AG09309 (cell line): ENCODE data around the gene GLS.

ENCODE experiments used
- DNase-seq: peaks from one replicate; pipeline ENCODE4 v3.0.0-alpha.2; 2010; ENCODE audit warnings: low read depth
- H3K4me3 ChIP-seq: 2 replicates; pipeline ENCODE4 v1.5.1; 2011; ENCODE audit warnings: mild to moderate bottlenecking, low read depth, low read length, moderate library complexity; ENCODE audit not compliant: control insufficient read depth
- TF ChIP-seq, protein P1 (sequence below): IDR thresholded peaks from 2 replicates; pipeline ENCODE4 v1.5.1; 2011; ENCODE audit warnings: mild to moderate bottlenecking, low read depth, low read length, inconsistent platforms; ENCODE audit not compliant: insufficient read depth, control insufficient read depth; ENCODE audit errors: missing control alignments

The GLS gene

DNA sequence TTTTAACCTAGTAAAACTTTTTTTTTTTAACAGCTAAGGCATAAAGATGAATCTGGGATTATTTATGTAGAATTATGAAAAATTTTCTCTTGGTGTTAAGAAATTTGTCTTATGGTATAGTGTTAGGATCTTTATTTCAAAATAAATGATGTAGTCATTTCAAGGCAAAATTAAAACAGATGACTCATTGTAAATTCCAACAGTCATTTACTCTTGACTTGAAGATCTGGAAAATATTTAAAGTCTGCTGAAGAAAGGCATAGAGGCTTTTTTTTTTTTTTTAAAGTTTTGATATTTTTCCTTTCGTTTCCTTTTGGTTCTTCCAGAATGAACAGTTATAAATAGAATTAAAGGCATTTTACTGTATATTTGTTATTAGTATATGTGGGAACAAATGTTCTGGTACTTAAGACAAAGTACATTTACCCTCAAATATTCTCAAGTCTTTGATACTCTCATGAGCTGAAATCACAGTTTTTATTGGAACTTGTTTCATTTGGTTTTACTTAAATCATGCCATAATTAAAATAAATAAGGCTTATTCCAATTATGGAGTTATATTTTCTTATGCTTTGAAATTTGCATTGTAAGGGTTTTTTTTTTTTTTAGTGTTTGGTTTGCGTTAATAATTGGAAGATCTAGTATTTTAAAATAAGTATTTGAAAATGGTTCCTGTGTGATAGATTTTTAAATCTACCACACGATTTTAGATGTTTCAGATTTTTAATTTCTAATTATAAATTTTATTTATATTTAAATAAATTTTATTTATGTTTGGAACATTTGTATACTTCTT, 29.9 kb downstream of the GLS start:
- no peak overlapping the region for H3K4me3 ChIP-seq
- no peak for DNase-seq
- TF ChIP-seq, protein P1, sequence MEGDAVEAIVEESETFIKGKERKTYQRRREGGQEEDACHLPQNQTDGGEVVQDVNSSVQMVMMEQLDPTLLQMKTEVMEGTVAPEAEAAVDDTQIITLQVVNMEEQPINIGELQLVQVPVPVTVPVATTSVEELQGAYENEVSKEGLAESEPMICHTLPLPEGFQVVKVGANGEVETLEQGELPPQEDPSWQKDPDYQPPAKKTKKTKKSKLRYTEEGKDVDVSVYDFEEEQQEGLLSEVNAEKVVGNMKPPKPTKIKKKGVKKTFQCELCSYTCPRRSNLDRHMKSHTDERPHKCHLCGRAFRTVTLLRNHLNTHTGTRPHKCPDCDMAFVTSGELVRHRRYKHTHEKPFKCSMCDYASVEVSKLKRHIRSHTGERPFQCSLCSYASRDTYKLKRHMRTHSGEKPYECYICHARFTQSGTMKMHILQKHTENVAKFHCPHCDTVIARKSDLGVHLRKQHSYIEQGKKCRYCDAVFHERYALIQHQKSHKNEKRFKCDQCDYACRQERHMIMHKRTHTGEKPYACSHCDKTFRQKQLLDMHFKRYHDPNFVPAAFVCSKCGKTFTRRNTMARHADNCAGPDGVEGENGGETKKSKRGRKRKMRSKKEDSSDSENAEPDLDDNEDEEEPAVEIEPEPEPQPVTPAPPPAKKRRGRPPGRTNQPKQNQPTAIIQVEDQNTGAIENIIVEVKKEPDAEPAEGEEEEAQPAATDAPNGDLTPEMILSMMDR: no peak

DNA sequence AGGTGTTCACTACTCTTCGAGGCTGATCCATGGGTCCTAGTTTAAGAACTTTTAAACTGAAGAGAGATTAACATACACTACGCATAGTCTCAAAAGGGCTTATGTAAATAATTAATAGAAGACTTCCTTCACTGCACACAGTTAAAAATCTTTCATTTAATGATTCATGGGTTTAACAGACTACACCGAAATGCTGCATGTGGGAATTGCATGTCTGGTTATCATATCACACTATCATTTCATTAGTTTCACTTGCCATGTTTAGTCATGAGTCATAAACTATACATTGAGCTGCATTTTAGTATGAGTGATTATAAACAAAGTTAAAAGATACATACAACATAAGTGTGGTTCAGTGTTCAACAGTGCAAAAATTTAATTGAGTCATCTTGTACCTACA, 31.2 kb downstream of the GLS start:
- no peak for DNase-seq
- no peak overlapping the region for H3K4me3 ChIP-seq
- TF ChIP-seq, protein P1: no peak

DNA sequence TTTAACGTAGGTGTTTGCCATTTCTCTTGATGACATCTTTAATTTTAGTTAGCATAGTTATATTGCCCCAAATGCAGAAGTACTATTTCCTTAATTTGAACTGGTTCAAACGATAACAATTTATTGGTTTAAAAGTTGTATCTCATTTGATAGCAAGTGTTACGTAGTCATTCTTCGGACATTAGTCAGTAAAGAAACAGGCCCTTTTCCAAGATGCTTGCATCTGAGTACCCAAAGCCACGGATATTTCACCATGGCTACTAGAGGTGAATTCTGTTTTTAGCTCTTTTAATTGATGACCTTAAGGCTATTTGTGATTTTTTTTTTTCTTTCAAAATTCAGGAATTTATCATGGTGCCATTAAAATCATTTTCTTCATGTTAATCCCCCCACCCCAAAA, 32.1 kb downstream of the GLS start:
- TF ChIP-seq, protein P1: no peak
- peak; percentile 8 for DNase-seq
- no peak overlapping the region for H3K4me3 ChIP-seq

DNA sequence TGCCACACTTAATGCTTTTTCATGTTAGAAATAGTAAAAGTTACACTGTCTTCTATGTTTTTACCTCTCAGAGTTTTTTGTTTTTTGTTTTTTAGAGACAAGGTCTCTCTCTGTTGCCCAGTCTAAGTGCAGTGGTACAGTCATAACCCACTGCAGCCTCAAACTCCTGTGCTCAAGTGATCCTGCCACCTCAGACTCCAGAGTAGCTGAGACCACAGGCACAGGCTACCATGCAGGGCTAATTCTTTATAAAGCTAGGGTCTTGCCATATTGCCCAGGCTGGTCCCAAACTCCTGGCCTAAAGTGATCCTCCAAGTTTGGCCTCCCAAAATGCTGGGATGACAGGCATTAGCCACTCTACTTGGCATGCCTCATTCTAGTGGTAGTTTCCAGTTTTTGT, 33.1 kb downstream of the GLS start:
- no peak for DNase-seq
- TF ChIP-seq, protein P1: no peak
- no peak overlapping the region for H3K4me3 ChIP-seq

DNA sequence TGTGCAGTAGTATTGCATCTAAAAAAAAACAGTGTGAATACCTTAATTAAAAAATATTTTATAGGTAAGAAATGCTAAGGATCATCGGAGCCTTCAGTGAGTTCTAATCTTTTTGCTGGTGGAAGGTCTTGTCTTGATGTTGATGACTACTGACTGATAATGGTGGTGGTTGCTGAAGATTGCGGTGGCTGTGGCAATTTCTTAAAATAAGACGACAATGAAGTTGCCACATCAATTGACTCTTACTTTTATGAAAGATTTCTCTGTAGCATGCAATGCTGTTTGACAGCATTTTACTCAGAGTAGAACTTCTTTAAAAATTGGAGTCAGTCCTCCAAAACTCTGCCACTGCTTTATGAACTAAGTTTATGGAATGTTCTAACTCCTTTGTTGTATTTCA, 36.2 kb downstream of the GLS start:
- DNase-seq: no peak

DNA sequence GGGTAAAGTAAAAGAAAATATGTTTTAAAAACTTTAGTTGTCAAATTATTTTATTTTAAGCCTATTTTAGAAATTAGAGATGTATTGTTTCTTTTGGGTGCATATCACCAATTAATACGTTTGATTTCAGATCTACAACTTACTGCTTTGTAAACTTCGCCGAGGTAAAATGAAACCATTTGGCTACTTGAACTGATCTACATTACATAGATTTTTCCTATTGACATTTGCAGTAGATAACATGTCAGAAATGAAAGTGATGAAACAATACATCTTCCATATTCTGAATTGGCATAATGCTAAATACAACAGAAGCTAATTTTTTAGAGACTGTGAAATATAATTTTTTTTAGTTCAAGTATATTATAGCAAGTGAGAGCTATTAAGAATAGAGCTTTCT, 39.5 kb downstream of the GLS start:
- TF ChIP-seq, protein P1: no peak
- no peak for DNase-seq
- no peak overlapping the region for H3K4me3 ChIP-seq

More for the DNA sequence above, 36.2 kb downstream of the GLS start:
- TF ChIP-seq, protein P1: no peak
- H3K4me3 ChIP-seq: no peak overlapping the region

DNA sequence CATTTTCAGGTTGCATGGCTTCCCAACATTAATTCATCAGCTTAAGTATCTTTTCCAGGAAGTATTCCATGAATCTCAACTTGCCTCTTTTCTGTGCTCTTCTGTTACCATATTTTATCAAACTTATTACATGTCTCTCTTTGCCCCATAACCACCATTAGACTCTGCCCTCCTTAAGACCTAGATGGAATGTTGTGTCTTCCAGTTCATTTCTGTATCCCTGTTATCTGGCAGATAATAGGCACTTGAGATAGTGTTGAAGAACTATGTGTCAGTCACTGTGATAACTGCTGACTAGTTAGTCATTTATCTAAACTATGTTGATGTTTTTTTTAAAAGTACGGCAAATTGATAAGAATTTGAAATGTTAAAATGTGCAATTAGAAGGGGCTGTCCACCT, 41.8 kb downstream of the GLS start:
- H3K4me3 ChIP-seq: no peak overlapping the region
- TF ChIP-seq, protein P1: no peak
- DNase-seq: no peak
